LNCaP clone FGC (cell line): ENCODE data around the gene MAN1C1.
"Not testable (repeated sequence)": the region's sequence is repeated elsewhere in the genome, so short reads cannot be mapped to it uniquely, and the experiment has no call there.

Source experiments
- DNase-seq: peaks from one replicate; pipeline ENCODE4 v3.0.0-alpha.2; 2011; ENCODE audit warnings: low read depth
- H3K4me3 ChIP-seq: 2 replicates; pipeline ENCODE4 v1.5.1; 2011; ENCODE audit warnings: mild to moderate bottlenecking, low read depth, low read length, control low read depth
- CTCF ChIP-seq: IDR thresholded peaks from 2 replicates; pipeline ENCODE4 v1.5.1; 2012; ENCODE audit warnings: mild to moderate bottlenecking; ENCODE audit not compliant: control insufficient read depth, insufficient read depth; ENCODE audit errors: extremely low read depth

The MAN1C1 gene

GRCh38 chr1:25661043-25661815 is 44.6 kb downstream of the MAN1C1 start:
- no peak for DNase-seq

GRCh38 chr1:25662061-25662460 is 45.5 kb downstream of the MAN1C1 start:
- DNase-seq, result no peak
- no peak for TF ChIP-seq CTCF
- H3K4me3 ChIP-seq, result no peak overlapping the region

More at GRCh38 chr1:25661043-25661815, 44.6 kb downstream of the MAN1C1 start:
- no peak for TF ChIP-seq CTCF
- no peak overlapping the region for H3K4me3 ChIP-seq

GRCh38 chr1:25662959-25663358 is 46.4 kb downstream of the MAN1C1 start:
- DNase-seq, H3K4me3 ChIP-seq: not testable (repeated sequence)

GRCh38 chr1:25664357-25665199 is 48.0 kb downstream of the MAN1C1 start:
- TF ChIP-seq CTCF, result no peak
- H3K4me3 ChIP-seq, result no peak overlapping the region
- DNase-seq, result no peak

GRCh38 chr1:25666460-25666859 is 49.9 kb downstream of the MAN1C1 start:
- TF ChIP-seq CTCF, result no peak

GRCh38 chr1:25668931-25669573 is 52.5 kb downstream of the MAN1C1 start:
- no peak overlapping the region for H3K4me3 ChIP-seq
- no peak for TF ChIP-seq CTCF
- no peak for DNase-seq

More at GRCh38 chr1:25666460-25666859, 49.9 kb downstream of the MAN1C1 start:
- no peak for DNase-seq
- H3K4me3 ChIP-seq, result no peak overlapping the region
